A549 (cell line): ENCODE data around the gene SKP1. TPM values are rescaled to one million over a fixed set of nuclear protein-coding genes. Genes with fewer than 3 reads are reported as not detected.

ENCODE experiments used
- ATAC-seq, 2 experiments: fragments of 200-7000 bp in 1 of 2; fragments of >200 bp in 1 of 2; cut with Nextera tagmentation in 1 of 2; cut with Tn5 transposase in 1 of 2; 3 replicates each; pipeline versions ENCODE4 v1.8.0 to v1.9.1; 2018 to 2020; ENCODE audit warnings: mild to moderate bottlenecking in 1 of 2, moderate library complexity in 1 of 2
- CTCF ChIA-PET: fragments of 300-600 bp; sonication (Branson Sonifier 250); formaldehyde crosslinking; extraction: SDS; loops from one replicate; lab custom pipeline; 2021; ENCODE audit warnings: antibody characterized with exemption, inconsistent platforms; lab: Yijun Ruan, JAX
- POLR2A ChIA-PET: fragments of 350-600 bp; formaldehyde crosslinking; extraction: SDS; loops from one replicate; lab custom pipeline; 2021; ENCODE audit warnings: antibody characterized with exemption, inconsistent platforms; lab: Yijun Ruan, JAX
- DNase-seq, 2 experiments: peaks; one replicate each; pipeline versions ENCODE4 v3.0.0 to v3.0.0-alpha.2; 2011 to 2016; ENCODE audit warnings: low read depth in 1 of 2, low spot score in 1 of 2
- FAIRE-seq: peaks from 2 replicates; lab custom pipeline; 2011; peaks lifted over from hg19 to GRCh38; lab: Jason Lieb, UNC
- H3K27ac ChIP-seq, 2 experiments: fragments of >200 bp; sonication (Bioruptor Twin); formaldehyde crosslinking; 3 replicates each; pipeline ENCODE4 v1.5.1; 2016 to 2017
- H3K4me1 ChIP-seq: fragments of >200 bp; sonication (Bioruptor Twin); formaldehyde crosslinking; 3 replicates; pipeline ENCODE4 v1.6.1; 2016
- H3K4me2 ChIP-seq: fragments of >200 bp; sonication (Bioruptor Twin); formaldehyde crosslinking; 3 replicates; pipeline ENCODE4 v1.6.1; 2016
- H3K4me3 ChIP-seq: fragments of >200 bp; sonication (Bioruptor Twin); formaldehyde crosslinking; 3 replicates; pipeline ENCODE4 v1.5.1; 2016
- H3K9me3 ChIP-seq: fragments of >200 bp; sonication (Bioruptor Twin); formaldehyde crosslinking; 3 replicates; pipeline ENCODE4 v1.6.1; 2016
- CBX8 ChIP-seq: fragments of 200-600 bp; sonication (generic); IDR thresholded peaks from 2 replicates; pipeline ENCODE4 v1.6.1; 2016
- CHD4 ChIP-seq: fragments of 200-600 bp; sonication (generic); IDR thresholded peaks from 2 replicates; pipeline ENCODE4 v1.6.1; 2016; ENCODE audit warnings: antibody characterized with exemption, mild to moderate bottlenecking, borderline replicate concordance
- EHMT2 ChIP-seq: fragments of 200-600 bp; sonication (generic); IDR thresholded peaks from 2 replicates; pipeline ENCODE4 v1.6.1; 2016; ENCODE audit warnings: antibody characterized with exemption, low read depth, mild to moderate bottlenecking, moderate library complexity
- EP300 ChIP-seq, 2 experiments: fragments of >200 bp; sonication (Bioruptor Twin); formaldehyde crosslinking; IDR thresholded peaks; 2 replicates in 1 of 2; 3 replicates in 1 of 2; pipeline ENCODE4 v1.6.1; 2016 to 2017
- FOSB ChIP-seq: fragments of 250-450 bp; sonication (Bioruptor Pico); IDR thresholded peaks from 2 replicates; pipeline ENCODE4 v1.5.0; 2020; ENCODE audit warnings: mild to moderate bottlenecking, moderate library complexity
- FOSL2 ChIP-seq, 2 experiments: fragments of 450-650 bp in 1 of 2; fragments of >200 bp in 1 of 2; sonication (Bioruptor Twin) in 1 of 2; formaldehyde crosslinking; IDR thresholded peaks; 2 replicates each; pipeline versions ENCODE4 v1.5.0 to v1.6.1; 2016 to 2020; ENCODE audit warnings: mild to moderate bottlenecking in 1 of 2, moderate library complexity in 1 of 2
- HEYL ChIP-seq: fragments of 250-450 bp; sonication (Bioruptor Pico); IDR thresholded peaks from 2 replicates; pipeline ENCODE4 v1.8.0; 2021; ENCODE audit warnings: mild to moderate bottlenecking, moderate library complexity
- JUNB ChIP-seq: fragments of >200 bp; sonication (Bioruptor Twin); formaldehyde crosslinking; IDR thresholded peaks from 2 replicates; pipeline ENCODE4 v1.6.1; 2016
- MAZ ChIP-seq: fragments of 150-350 bp; IDR thresholded peaks from 2 replicates; pipeline ENCODE4 v1.6.1; 2014; ENCODE audit warnings: antibody characterized with exemption, low read depth, low read length, borderline replicate concordance
- MYC ChIP-seq: IDR thresholded peaks from 2 replicates; pipeline ENCODE4 v1.6.1; 2012; ENCODE audit warnings: mild to moderate bottlenecking, inconsistent platforms, low read length, improper control_type of control experiment, borderline replicate concordance
- POLR2A ChIP-seq: IDR thresholded peaks from 2 replicates; pipeline ENCODE4 v1.6.1; 2012; ENCODE audit warnings: mild to moderate bottlenecking, low read length
- RARB ChIP-seq: fragments of 250-450 bp; sonication (Bioruptor Pico); IDR thresholded peaks from 2 replicates; pipeline ENCODE4 v1.8.0; 2021; ENCODE audit warnings: mild to moderate bottlenecking, moderate library complexity
- REST ChIP-seq: fragments of 200-600 bp; sonication (generic); IDR thresholded peaks from 2 replicates; pipeline ENCODE4 v1.6.1; 2016; ENCODE audit warnings: antibody characterized with exemption, mild to moderate bottlenecking, moderate library complexity
- RNF2 ChIP-seq: fragments of 200-600 bp; sonication (generic); IDR thresholded peaks from 2 replicates; pipeline ENCODE4 v1.6.1; 2016; ENCODE audit warnings: low read depth, mild to moderate bottlenecking, antibody characterized with exemption, moderate library complexity, borderline replicate concordance
- SMC3 ChIP-seq: fragments of >200 bp; sonication (Bioruptor Twin); formaldehyde crosslinking; IDR thresholded peaks from 3 replicates; pipeline ENCODE4 v1.6.1; 2018; ENCODE audit warnings: inconsistent platforms
- ZFP36 ChIP-seq: fragments of 450-650 bp; IDR thresholded peaks from 2 replicates; pipeline ENCODE4 v1.6.1; 2014; ENCODE audit warnings: borderline replicate concordance; ENCODE audit not compliant: partially characterized antibody
- ZSCAN20 ChIP-seq: fragments of 250-450 bp; sonication (Bioruptor Pico); IDR thresholded peaks from 2 replicates; pipeline ENCODE4 v1.8.0; 2022; ENCODE audit warnings: mild to moderate bottlenecking, moderate library complexity
- WGBS: methylation state at CpG from one replicate; pipeline ENCODE4 v1.1.6; 2017; ENCODE audit errors: missing lambda C conversion rate; 5-methylcytosine and 5-hydroxymethylcytosine counted together
- polyA plus RNA-seq, 4 experiments: library from polyadenylated mRNA; depleted of rRNA in 3 of 4; stranded (reverse); fragments of >200 nt; fragmentation: RNase III in 1 of 4; extraction: RNeasy Plus Mini Kit Qiagen cat#74134 plus additional on column Dnase treatment in 1 of 4; gene quantifications; 2 replicates in 3 of 4; 3 replicates in 1 of 4; pipeline ENCODE4 v1.2.3, GENCODE V29; 2011 to 2017
- TF ChIP-seq, protein P1 (sequence below): fragments of >200 bp; sonication (Bioruptor Twin); formaldehyde crosslinking; IDR thresholded peaks from 2 replicates; pipeline ENCODE4 v1.6.1; 2016
- TF ChIP-seq, protein P2 (sequence below): fragments of 150-350 bp; IDR thresholded peaks from 2 replicates; pipeline ENCODE4 v1.6.1; 2014; ENCODE audit warnings: low read depth, mild to moderate bottlenecking, low read length
- TF ChIP-seq, protein P3 (sequence below): IDR thresholded peaks from 2 replicates; pipeline ENCODE4 v1.6.1; 2012

SKP1 gene
- polyA plus RNA-seq, 2 of the 4 experiments (the other 2 are of a cell fraction), result 776 to 870 TPM

- TF ChIP-seq REST (no peak), ZFP36 (no peak), FOSB (CRISPR knock-in tag) (no peak), HEYL (CRISPR knock-in tag) (no peak), MYC (no peak)
These were observed 63.9 kb downstream of the SKP1 start (continued) for GRCh38 chr5:134112726-134113362.

GRCh38 chr5:134111741-134112647, 64.8 kb downstream of the SKP1 start:
- no peak for ATAC-seq
- no peak overlapping the region for H3K4me2 ChIP-seq
- 73% methylated on average over 6 of the region's 6 CpGs for WGBS
- CTCF ChIA-PET, result interaction anchor here (0.5 to 9.2 kb wide), 11 partner anchors 10 to 177 kb away, joined by 3 to 62 read pairs (median 4); no protein-coding TSS in a partner anchor
- no peaks in the 10 kb centered on the region for H3K9me3 ChIP-seq
- no peak overlapping the region for H3K27ac ChIP-seq
- H3K4me3 ChIP-seq, result no peak overlapping the region
- POLR2A ChIA-PET, result no interaction called here
- H3K4me1 ChIP-seq, result peaks cover 4% of the 10 kb centered on the region; the same call in 1 of the 3 replicates
- TF ChIP-seq, protein P1, sequence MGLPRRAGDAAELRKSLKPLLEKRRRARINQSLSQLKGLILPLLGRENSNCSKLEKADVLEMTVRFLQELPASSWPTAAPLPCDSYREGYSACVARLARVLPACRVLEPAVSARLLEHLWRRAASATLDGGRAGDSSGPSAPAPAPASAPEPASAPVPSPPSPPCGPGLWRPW, result no peak
- no peak for FAIRE-seq
- DNase-seq, result no peak

DNA sequence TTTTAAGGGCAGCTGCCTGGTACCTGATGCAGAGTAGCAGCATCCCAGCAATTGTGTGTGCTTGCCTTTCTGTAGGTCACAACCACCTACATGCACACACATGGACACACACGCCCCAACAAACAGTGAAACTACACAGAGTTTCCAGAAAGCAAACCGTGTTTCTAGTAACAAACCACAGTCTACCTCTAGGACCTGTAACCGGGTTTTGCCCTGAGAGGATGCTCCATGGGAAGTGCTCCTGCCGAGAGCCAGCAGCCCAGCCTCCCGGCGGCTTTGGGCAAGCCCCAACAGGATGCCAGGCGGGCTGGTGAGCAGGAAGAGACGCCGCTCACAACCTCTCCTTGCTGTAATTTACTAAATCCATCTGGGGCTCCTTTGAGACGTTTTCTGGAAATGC, 66.4 kb downstream of the SKP1 start:
- DNase-seq (no peak), ATAC-seq (no peak), FAIRE-seq (no peak)
- H3K27ac ChIP-seq, result no peak overlapping the region
- ChIA-PET CTCF (interaction anchor here (1.1 to 9.2 kb wide), 5 partner anchors 9 to 70 kb away, joined by 3 to 62 read pairs (median 8); no protein-coding TSS in a partner anchor), POLR2A (no interaction called here)
- WGBS, result 72% methylated on average over 10 of the region's 10 CpGs
- H3K4me1 ChIP-seq, result peaks cover under 1% of the 10 kb centered on the region; the same call in 1 of the 3 replicates
- no peaks in the 10 kb centered on the region for H3K9me3 ChIP-seq
- H3K4me3 ChIP-seq, result no peak overlapping the region
- H3K4me2 ChIP-seq, result no peak overlapping the region
- TF ChIP-seq, protein P2, sequence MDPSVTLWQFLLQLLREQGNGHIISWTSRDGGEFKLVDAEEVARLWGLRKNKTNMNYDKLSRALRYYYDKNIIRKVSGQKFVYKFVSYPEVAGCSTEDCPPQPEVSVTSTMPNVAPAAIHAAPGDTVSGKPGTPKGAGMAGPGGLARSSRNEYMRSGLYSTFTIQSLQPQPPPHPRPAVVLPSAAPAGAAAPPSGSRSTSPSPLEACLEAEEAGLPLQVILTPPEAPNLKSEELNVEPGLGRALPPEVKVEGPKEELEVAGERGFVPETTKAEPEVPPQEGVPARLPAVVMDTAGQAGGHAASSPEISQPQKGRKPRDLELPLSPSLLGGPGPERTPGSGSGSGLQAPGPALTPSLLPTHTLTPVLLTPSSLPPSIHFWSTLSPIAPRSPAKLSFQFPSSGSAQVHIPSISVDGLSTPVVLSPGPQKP, result no peak
- TF ChIP-seq RNF2, result no peak
- TF ChIP-seq, protein P3, sequence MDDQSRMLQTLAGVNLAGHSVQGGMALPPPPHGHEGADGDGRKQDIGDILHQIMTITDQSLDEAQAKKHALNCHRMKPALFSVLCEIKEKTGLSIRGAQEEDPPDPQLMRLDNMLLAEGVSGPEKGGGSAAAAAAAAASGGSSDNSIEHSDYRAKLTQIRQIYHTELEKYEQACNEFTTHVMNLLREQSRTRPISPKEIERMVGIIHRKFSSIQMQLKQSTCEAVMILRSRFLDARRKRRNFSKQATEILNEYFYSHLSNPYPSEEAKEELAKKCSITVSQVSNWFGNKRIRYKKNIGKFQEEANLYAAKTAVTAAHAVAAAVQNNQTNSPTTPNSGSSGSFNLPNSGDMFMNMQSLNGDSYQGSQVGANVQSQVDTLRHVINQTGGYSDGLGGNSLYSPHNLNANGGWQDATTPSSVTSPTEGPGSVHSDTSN, result no peak
- no peak for TF ChIP-seq FOSL2 (IDR thresholded peaks at IDR 0.05)
- no peak for TF ChIP-seq FOSL2 (CRISPR knock-in tag; IDR thresholded peaks at IDR 0.05)
- TF ChIP-seq RARB (CRISPR knock-in tag), result no peak
- TF ChIP-seq CBX8, result no peak
- TF ChIP-seq SMC3, result no peak
- no peak for TF ChIP-seq ZSCAN20 (CRISPR knock-in tag)
- TF ChIP-seq JUNB, result no peak
- TF ChIP-seq ZFP36, result no peak
- TF ChIP-seq REST, result no peak
- TF ChIP-seq FOSB (CRISPR knock-in tag), result no peak
- TF ChIP-seq MAZ, result no peak
- no peak for TF ChIP-seq POLR2A
- no peak for TF ChIP-seq HEYL (CRISPR knock-in tag)
- TF ChIP-seq EHMT2, result no peak
- no peak for TF ChIP-seq EP300 (IDR thresholded peaks at IDR 0.05)
- no peak for TF ChIP-seq CHD4
